ENCODE data around the gene PTPRCAP.

DNA sequence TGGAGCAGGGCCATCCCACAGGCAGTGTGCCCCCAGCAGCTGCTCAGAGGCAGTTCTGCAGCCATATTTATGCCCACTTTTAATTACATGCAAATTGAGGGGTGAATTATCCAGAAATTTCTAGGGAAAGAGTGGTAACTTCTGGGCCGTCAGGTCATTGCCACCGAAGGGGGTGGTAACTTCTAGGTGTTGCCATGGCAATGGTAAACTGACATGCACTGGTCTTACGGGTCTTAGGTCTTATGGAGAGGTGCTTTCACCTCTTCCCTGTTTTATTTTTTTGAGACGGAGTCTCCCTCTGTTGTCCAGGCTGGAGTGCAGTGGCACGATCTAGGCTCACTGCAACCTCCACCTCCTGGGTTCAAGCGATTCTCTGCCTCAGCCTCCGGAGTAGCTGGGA lies 35.4 kb upstream of the PTPRCAP start:
- no peak for TF ChIP-seq FOXA2 (IDR thresholded peaks at IDR 0.05)
- TF ChIP-seq, protein P1, sequence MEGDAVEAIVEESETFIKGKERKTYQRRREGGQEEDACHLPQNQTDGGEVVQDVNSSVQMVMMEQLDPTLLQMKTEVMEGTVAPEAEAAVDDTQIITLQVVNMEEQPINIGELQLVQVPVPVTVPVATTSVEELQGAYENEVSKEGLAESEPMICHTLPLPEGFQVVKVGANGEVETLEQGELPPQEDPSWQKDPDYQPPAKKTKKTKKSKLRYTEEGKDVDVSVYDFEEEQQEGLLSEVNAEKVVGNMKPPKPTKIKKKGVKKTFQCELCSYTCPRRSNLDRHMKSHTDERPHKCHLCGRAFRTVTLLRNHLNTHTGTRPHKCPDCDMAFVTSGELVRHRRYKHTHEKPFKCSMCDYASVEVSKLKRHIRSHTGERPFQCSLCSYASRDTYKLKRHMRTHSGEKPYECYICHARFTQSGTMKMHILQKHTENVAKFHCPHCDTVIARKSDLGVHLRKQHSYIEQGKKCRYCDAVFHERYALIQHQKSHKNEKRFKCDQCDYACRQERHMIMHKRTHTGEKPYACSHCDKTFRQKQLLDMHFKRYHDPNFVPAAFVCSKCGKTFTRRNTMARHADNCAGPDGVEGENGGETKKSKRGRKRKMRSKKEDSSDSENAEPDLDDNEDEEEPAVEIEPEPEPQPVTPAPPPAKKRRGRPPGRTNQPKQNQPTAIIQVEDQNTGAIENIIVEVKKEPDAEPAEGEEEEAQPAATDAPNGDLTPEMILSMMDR (IDR thresholded peaks at IDR 0.05; ENCODE audit: low read depth, low read length, missing input control), result no peak
- TF ChIP-seq, protein P2, sequence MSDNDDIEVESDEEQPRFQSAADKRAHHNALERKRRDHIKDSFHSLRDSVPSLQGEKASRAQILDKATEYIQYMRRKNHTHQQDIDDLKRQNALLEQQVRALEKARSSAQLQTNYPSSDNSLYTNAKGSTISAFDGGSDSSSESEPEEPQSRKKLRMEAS (IDR thresholded peaks at IDR 0.05), result no peak

Data from liver (tissue), 2 donors.